Spleen (tissue), 11 donors: ENCODE measurements around the gene DICER1. TPM values are rescaled to one million over a fixed set of nuclear protein-coding genes. Genes with fewer than 3 reads are reported as not detected.

Source experiments
- DNase-seq: peaks from one replicate; pipeline ENCODE4 v3.0.0-alpha.2; 2020
- H3K27ac ChIP-seq, 8 donors: fragments of 200-600 bp; sonication (generic) in 7 of 8; 1 replicate in 4 of 8; 2 replicates in 4 of 8; pipeline versions ENCODE4 v1.5.0 to v1.8.0; 2016 to 2021; ENCODE audit warnings: inconsistent platforms in 4 of 8, mild to moderate bottlenecking in 4 of 8, moderate library complexity in 1 of 8
- H3K27me3 ChIP-seq, 7 donors: fragments of 200-600 bp; sonication (generic) in 6 of 7; replicated peaks in 1 of 7; 1 replicate in 4 of 7; 2 replicates in 3 of 7; pipeline versions ENCODE4 v1.5.0 to v1.8.0; 2016 to 2021; ENCODE audit warnings: inconsistent platforms in 3 of 7, mild to moderate bottlenecking in 1 of 7
- H3K36me3 ChIP-seq, 6 donors: fragments of 200-600 bp; sonication (generic) in 5 of 6; 1 replicate in 4 of 6; 2 replicates in 2 of 6; pipeline versions ENCODE4 v1.5.0 to v1.8.0; 2016 to 2021; ENCODE audit warnings: inconsistent platforms in 2 of 6
- H3K4me1 ChIP-seq, 6 donors: fragments of 200-600 bp; sonication (generic) in 5 of 6; 1 replicate in 3 of 6; 2 replicates in 3 of 6; pipeline versions ENCODE4 v1.5.0 to v1.8.0; 2016 to 2021; ENCODE audit warnings: inconsistent platforms in 3 of 6
- H3K4me3 ChIP-seq, 8 donors: fragments of 200-600 bp; sonication (generic) in 7 of 8; 1 replicate in 4 of 8; 2 replicates in 4 of 8; pipeline versions ENCODE4 v1.5.0 to v1.8.0; 2016 to 2021; ENCODE audit warnings: inconsistent platforms in 4 of 8, mild to moderate bottlenecking in 4 of 8, moderate library complexity in 2 of 8
- H3K9me3 ChIP-seq, 8 donors: fragments of 200-600 bp; sonication (generic) in 7 of 8; 1 replicate in 4 of 8; 2 replicates in 4 of 8; pipeline versions ENCODE4 v1.5.0 to v1.8.0; 2016 to 2021; ENCODE audit warnings: inconsistent platforms in 4 of 8
- CTCF ChIP-seq, 11 experiments: fragments of 200-600 bp in 7 of 11; fragments of 450-650 bp in 4 of 11; sonication (generic) in 4 of 11; IDR thresholded peaks in 8 of 11; conservative IDR thresholded peaks in 3 of 11; 1 replicate in 7 of 11; 2 replicates in 4 of 11; pipeline versions ENCODE4 v1.4.0 to v1.8.0; 2016 to 2021; ENCODE audit warnings: antibody characterized with exemption in 11 of 11, inconsistent platforms in 4 of 11, mild to moderate bottlenecking in 1 of 11
- POLR2A ChIP-seq, 3 donors: fragments of 450-650 bp; IDR thresholded peaks; one replicate each; pipeline ENCODE4 v1.5.1; 2017; ENCODE audit warnings: antibody characterized with exemption in 3 of 3, mild to moderate bottlenecking in 1 of 3
- POLR2AphosphoS5 ChIP-seq, 3 donors: sonication (generic); formaldehyde crosslinking; IDR thresholded peaks; one replicate each; pipeline ENCODE4 v1.5.1; 2017; ENCODE audit warnings: antibody characterized with exemption in 3 of 3
- WGBS, 5 donors: extraction: QIAGEN DNeasy Blood & Tissue Kit in 3 of 5; methylation state at CpG; one replicate each; pipeline versions ENCODE4 v1.1.5 to v1.1.7; 2013 to 2018; 5-methylcytosine and 5-hydroxymethylcytosine counted together
- intact Hi-C: fragments of 100-400 bp; cut with DNase I; formaldehyde crosslinking; loops from one replicate; pipeline ENCODE4 v1.15.0; 2023; ENCODE audit warnings: low total_unique reads
- polyA plus RNA-seq, 3 donors: library from polyadenylated mRNA; stranded (reverse); fragments of 200-250 nt; gene quantifications; one replicate each; pipeline ENCODE4 v1.2.1, GENCODE V29; 2013
- total RNA-seq, 7 donors: library from RNA; depleted of rRNA in 3 of 7; stranded (reverse); fragments of >200 nt in 3 of 7; fragmentation: NEBNext Ultra II Directional in 4 of 7; extraction: Animal tissue kit (Norgen Biotek cat#: 25700) in 4 of 7; gene quantifications; one replicate each; pipeline versions ENCODE4 v1.1.0 to v1.2.1, GENCODE V29; 2016 to 2021
- donor health status: healthy with polysubstance abuse.
- donor health status: DM: no; HTN: no; CAD: no; lungs with moderate emphysema.
- donor health status: DM: no; HTN: no; CAD: no.
- donor health status: Bipolar disorder and iron deficiency.
- donor health status: healthy.
- donor health status: DM: no; HTN: no; CAD: no.
- donor health status: DM: yes; HTN: yes; CAD: no.

Gene DICER1
- total and polyA plus RNA-seq, 10 donors = 7.1 to 124 (median 73.5) TPM

- intact Hi-C loops = loop anchor here (10.0 kb wide), 1 partner anchor 417 kb away; no protein-coding TSS in a partner anchor
- TF ChIP-seq CTCF (IDR thresholded peaks at IDR 0.05 in 8 of 11, conservative IDR thresholded peaks at IDR 0.05 in 3 of 11) (no peak), POLR2A (IDR thresholded peaks at IDR 0.05) (no peak), POLR2AphosphoS5 (IDR thresholded peaks at IDR 0.05) (no peak)
Measured at GRCh38 chr14:95101736-95102679, 55.3 kb downstream of the DICER1 start.

DNA sequence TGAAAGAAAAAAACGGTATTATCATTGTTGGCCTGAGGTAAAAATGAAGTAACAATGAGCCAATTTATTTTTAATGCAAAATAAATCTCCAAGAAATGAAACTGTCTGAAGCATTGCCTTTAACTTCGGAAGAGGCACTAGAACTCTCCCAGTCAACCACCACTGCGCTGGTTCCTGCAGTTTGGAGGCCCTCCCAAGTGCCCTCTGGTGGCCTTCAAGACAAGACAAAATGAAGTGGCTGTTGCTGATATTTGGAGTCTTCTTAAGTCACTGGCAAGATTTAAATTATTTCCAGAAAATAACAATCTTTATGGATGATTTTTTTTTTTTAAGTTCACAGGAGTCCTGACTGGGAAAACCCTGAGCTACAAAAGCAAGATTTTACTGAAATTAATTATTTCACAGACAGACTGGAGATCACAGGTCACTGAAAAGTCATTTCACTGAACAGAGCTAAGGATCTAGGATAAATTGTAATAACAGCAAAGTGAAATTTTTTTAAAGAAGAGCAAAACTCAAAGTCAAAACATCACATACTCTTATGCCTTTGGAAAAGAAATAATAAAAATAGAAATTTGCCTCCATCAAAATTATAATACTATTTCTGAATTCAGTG, 58.2 kb downstream of the DICER1 start:
- Histone ChIP-seq H3K36me3 (peaks cover 0 to 97% (median 53%) of the 10 kb centered on the region in 6 donors), H3K27me3 (no peaks in the 10 kb centered on the region), H3K27ac (no peak overlapping the region), H3K4me1 (peaks cover 0 to 42% (median 15%) of the 10 kb centered on the region in 6 donors), H3K9me3 (no peaks in the 10 kb centered on the region), H3K4me3 (no peak overlapping the region)
- WGBS, 5 donors = 43 to 62% (median 56%) methylated on average over 3 of the region's 3 CpGs
- intact Hi-C loops = no loop called here
- TF ChIP-seq POLR2A (IDR thresholded peaks at IDR 0.05) (no peak), CTCF (IDR thresholded peaks at IDR 0.05 in 8 of 11, conservative IDR thresholded peaks at IDR 0.05 in 3 of 11) (peak in 8 of 11 experiments; percentile 16 to 64 (median 52))
- DNase-seq = no peak

More at GRCh38 chr14:95101736-95102679, 55.3 kb downstream of the DICER1 start:
- Histone ChIP-seq H3K36me3 (peaks cover 0 to 97% (median 60%) of the 10 kb centered on the region in 6 donors), H3K27ac (no peak overlapping the region), H3K9me3 (no peaks in the 10 kb centered on the region), H3K27me3 (no peaks in the 10 kb centered on the region), H3K4me1 (peaks cover 0 to 42% (median 15%) of the 10 kb centered on the region in 6 donors), H3K4me3 (no peak overlapping the region)
- no peak for DNase-seq
- whole genome bisulfite sequencing, 5 donors = 86 to 92% (median 88%) methylated on average over 10 of the region's 10 CpGs

DNA sequence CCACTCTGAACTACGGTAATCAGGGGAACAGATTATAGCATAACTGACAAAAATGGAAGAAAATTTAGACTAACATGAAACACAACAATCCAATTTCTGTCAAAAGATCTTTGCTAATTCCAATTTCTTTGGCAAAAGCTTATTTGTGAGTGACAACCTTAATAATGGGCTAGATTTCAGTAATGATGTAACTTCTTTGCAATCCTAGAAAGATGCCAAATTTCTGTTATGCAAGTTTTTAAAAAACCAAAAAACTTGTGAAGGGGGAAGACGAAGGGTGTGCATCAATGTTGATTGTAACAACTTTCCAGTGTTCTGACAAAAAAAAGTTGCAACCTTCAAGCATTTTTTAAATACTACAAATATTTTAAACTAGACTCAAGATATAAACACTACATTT, 59.9 kb downstream of the DICER1 start:
- Histone ChIP-seq H3K36me3 (peaks cover 0 to 97% (median 52%) of the 10 kb centered on the region in 6 donors), H3K27me3 (no peaks in the 10 kb centered on the region), H3K9me3 (no peaks in the 10 kb centered on the region), H3K4me1 (peaks cover 0 to 42% (median 15%) of the 10 kb centered on the region in 6 donors), H3K4me3 (no peak overlapping the region), H3K27ac (no peak overlapping the region)
- no peak for DNase-seq
- intact Hi-C loops = no loop called here
- WGBS, 5 donors = 66 to 83% (median 77%) methylated on average over 2 of the region's 2 CpGs
- no peak for TF ChIP-seq POLR2A (IDR thresholded peaks at IDR 0.05)

- no peak for DNase-seq
- Histone ChIP-seq H3K4me1 (peaks cover 0 to 46% (median 15%) of the 10 kb centered on the region in 6 donors), H3K27me3 (no peaks in the 10 kb centered on the region), H3K4me3 (no peak overlapping the region), H3K27ac (no peak overlapping the region), H3K36me3 (peaks cover 0 to 97% (median 47%) of the 10 kb centered on the region in 6 donors), H3K9me3 (no peaks in the 10 kb centered on the region)
- TF ChIP-seq POLR2A (IDR thresholded peaks at IDR 0.05) = no peak
- no peak for TF ChIP-seq CTCF (IDR thresholded peaks at IDR 0.05 in 8 of 11, conservative IDR thresholded peaks at IDR 0.05 in 3 of 11)
- TF ChIP-seq POLR2AphosphoS5 (IDR thresholded peaks at IDR 0.05) = no peak
- intact Hi-C loops = no loop called here
- WGBS, 5 donors = 79 to 85% (median 83%) methylated on average over 4 of the region's 4 CpGs
Measured at GRCh38 chr14:95096476-95096875, 60.9 kb downstream of the DICER1 start.
